Measurements from ENCODE around the gene SHISA9. TPM values are rescaled to one million over a fixed set of nuclear protein-coding genes. Genes with fewer than 3 reads are reported as not detected.

SHISA9 gene
- total and polyA plus RNA-seq, 2 of the 4 experiments (the other 2 are of a cell fraction), result under 0.01 TPM; not detected in 1

- no TSS peak for BruUV-seq (replicated peaks)
- dilution Hi-C loops (cut with HindIII; ENCODE audit: low sequenced_read_pairs, unreplicated experiment) (no loop called here), intact Hi-C loops (cut with micrococcal nuclease) (no loop called here), in situ Hi-C loops (cut with MboI; ENCODE audit: low sequenced_read_pairs) (no loop called here)
- Histone ChIP-seq H3K56ac (ENCODE audit: extremely low read depth, insufficient read depth, low read length) (no peak overlapping the region), H3K36me3 (ENCODE audit: control insufficient read depth, insufficient read depth, low read length) (no peaks in the 10 kb centered on the region), H3K14ac (replicated peaks; ENCODE audit: low read depth, low read length) (no peak overlapping the region), H4K5ac (ENCODE audit: low read depth, low read length) (no peak overlapping the region), H3K9me3 (ENCODE audit: control insufficient read depth, insufficient read depth, low read length) (peaks cover 12% of the 10 kb centered on the region; the same call in 1 of the 2 replicates), H3K9ac (ENCODE audit: low read depth, low read length) (no peak overlapping the region), H3K4ac (ENCODE audit: low read depth, low read length) (no peak overlapping the region), H2AFZ (replicated peaks; ENCODE audit: low read length, poor library complexity) (no peak overlapping the region), H3K79me1 (ENCODE audit: low read depth in 1 of 2, low read length in 2 of 2) (no peaks in the 10 kb centered on the region), H2BK15ac (ENCODE audit: low read depth, low read length) (no peak overlapping the region), H3K9me1 (ENCODE audit: insufficient read depth, low read length) (no peaks in the 10 kb centered on the region), H2BK5ac (ENCODE audit: low read depth, low read length, poor library complexity, severe bottlenecking) (no peak overlapping the region), H2AK5ac (ENCODE audit: low read depth, low read length) (no peak overlapping the region), H4K8ac (ENCODE audit: low read depth in 2 of 2, low read length in 2 of 2) (no peak overlapping the region), H2BK120ac (ENCODE audit: low read depth, low read length) (no peak overlapping the region), H4K91ac (ENCODE audit: insufficient read depth, low read depth, low read length) (no peak overlapping the region), H4K20me1 (ENCODE audit: insufficient read depth, low read length) (no peaks in the 10 kb centered on the region), H3K4me1 (ENCODE audit: control insufficient read depth, insufficient read depth, low read length) (no peaks in the 10 kb centered on the region), H2AK9ac (replicated peaks; ENCODE audit: low read depth, low read length, poor library complexity) (no peak overlapping the region), H3K4me3 (ENCODE audit: insufficient read depth, low read depth, low read length) (no peak overlapping the region), H3K4me2 (ENCODE audit: low read depth, low read length) (no peak overlapping the region), H3K23ac (ENCODE audit: low read depth, low read length) (no peak overlapping the region), H3K18ac (ENCODE audit: low read depth, low read length) (no peak overlapping the region), H3K27ac (ENCODE audit: insufficient read depth, low read length) (no peak overlapping the region), H2BK20ac (ENCODE audit: low read depth, low read length) (no peak overlapping the region), H3K27me3 (ENCODE audit: control insufficient read depth, insufficient read depth, low read length) (no peaks in the 10 kb centered on the region)
- ChIA-PET POLR2A (ENCODE audit: unreplicated experiment) (no interaction called here), CTCF (no interaction called here)
- no CpG with 5 or more reads among the region's 3 CpGs for WGBS, 2 experiments (ENCODE audit: extremely low coverage in 2 of 2, insufficient read length in 1 of 2)
- TF ChIP-seq SMC3 (IDR thresholded peaks at IDR 0.05; ENCODE audit: low read depth, low read length) (no peak), CEBPB (IDR thresholded peaks at IDR 0.05; ENCODE audit: low read depth, low read length) (no peak), CHD1 (IDR thresholded peaks at IDR 0.05; ENCODE audit: low read depth, low read length) (no peak), USF2 (IDR thresholded peaks at IDR 0.05; ENCODE audit: low read depth, low read length) (no peak), MAZ (IDR thresholded peaks at IDR 0.05; ENCODE audit: borderline replicate concordance, low read depth, low read length) (no peak)
- ATAC-seq (ENCODE audit: low read depth), result no peak
- DNase-seq, result no peak
These were observed 275.3 kb downstream of the SHISA9 start for GRCh38 chr16:13176711-13177110.
